Right lobe of liver (tissue), 4 donors: Measurements from ENCODE around the gene ANTXR1.

Experiments
- POLR2A ChIP-seq: fragments of 450-650 bp; IDR thresholded peaks from one replicate; pipeline ENCODE4 v1.6.1; 2017; ENCODE audit warnings: antibody characterized with exemption, mild to moderate bottlenecking
- TF ChIP-seq, protein P1 (sequence below), 4 donors: fragments of 200-600 bp in 3 of 4; fragments of 450-650 bp in 1 of 4; IDR thresholded peaks; one replicate each; pipeline versions ENCODE4 v1.5.1 to v1.8.0; 2016 to 2022; ENCODE audit warnings: antibody characterized with exemption in 4 of 4, mild to moderate bottlenecking in 2 of 4
- donor health status: DM: no; HTN: no; CAD: no.
- donor health status: DM: no; HTN: no; CAD: no.
- donor health status: DM: no; HTN: yes; CAD: no.

DNA sequence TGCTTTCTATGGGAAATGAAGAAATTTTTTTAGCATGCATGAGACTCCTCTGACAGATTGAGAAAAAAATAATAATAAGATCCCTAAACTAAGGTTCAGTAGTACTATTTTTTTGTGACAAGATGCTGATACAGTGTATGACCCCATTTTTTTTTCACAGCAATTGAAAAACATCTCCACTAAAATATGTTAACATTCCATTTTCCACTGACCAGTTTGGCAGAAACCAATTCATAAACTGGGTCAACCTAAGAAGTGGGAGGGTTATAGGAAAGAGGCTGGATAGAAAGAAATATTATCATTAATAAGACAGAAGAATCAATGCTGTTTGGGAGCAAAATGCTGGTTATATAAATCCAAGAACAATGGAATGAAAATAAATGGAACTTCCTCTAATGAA is 182.7 kb downstream of the ANTXR1 start:
- TF ChIP-seq, protein P1, sequence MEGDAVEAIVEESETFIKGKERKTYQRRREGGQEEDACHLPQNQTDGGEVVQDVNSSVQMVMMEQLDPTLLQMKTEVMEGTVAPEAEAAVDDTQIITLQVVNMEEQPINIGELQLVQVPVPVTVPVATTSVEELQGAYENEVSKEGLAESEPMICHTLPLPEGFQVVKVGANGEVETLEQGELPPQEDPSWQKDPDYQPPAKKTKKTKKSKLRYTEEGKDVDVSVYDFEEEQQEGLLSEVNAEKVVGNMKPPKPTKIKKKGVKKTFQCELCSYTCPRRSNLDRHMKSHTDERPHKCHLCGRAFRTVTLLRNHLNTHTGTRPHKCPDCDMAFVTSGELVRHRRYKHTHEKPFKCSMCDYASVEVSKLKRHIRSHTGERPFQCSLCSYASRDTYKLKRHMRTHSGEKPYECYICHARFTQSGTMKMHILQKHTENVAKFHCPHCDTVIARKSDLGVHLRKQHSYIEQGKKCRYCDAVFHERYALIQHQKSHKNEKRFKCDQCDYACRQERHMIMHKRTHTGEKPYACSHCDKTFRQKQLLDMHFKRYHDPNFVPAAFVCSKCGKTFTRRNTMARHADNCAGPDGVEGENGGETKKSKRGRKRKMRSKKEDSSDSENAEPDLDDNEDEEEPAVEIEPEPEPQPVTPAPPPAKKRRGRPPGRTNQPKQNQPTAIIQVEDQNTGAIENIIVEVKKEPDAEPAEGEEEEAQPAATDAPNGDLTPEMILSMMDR (IDR thresholded peaks at IDR 0.05) = no peak
- no peak for TF ChIP-seq POLR2A
